Ovary (tissue), 9 donors: ENCODE data around the gene SNX30. TPM values are rescaled to one million over a fixed set of nuclear protein-coding genes. Genes with fewer than 3 reads are reported as not detected.

Experiments
- DNase-seq, 5 donors: peaks; one replicate each; pipeline ENCODE4 v3.0.0-alpha.2; 2019 to 2020
- H3K27ac ChIP-seq, 2 donors: fragments of 200-600 bp; one replicate each; pipeline versions ENCODE4 v1.5.1 to v1.8.0; 2019 to 2022
- H3K27me3 ChIP-seq: fragments of 200-600 bp; one replicate; pipeline ENCODE4 v1.8.0; 2022
- H3K36me3 ChIP-seq: fragments of 200-600 bp; sonication (generic); one replicate; pipeline ENCODE4 v1.5.1; 2019
- H3K4me1 ChIP-seq: one replicate; pipeline ENCODE4 v1.8.1; 2013; ENCODE audit warnings: mild to moderate bottlenecking, moderate library complexity; ENCODE audit not compliant: insufficient read depth
- H3K4me3 ChIP-seq: fragments of 200-600 bp; sonication (generic); one replicate; pipeline ENCODE4 v1.5.1; 2017
- H3K9me3 ChIP-seq, 2 donors: fragments of 200-600 bp in 1 of 2; sonication (generic) in 1 of 2; one replicate each; pipeline versions ENCODE4 v1.5.1 to v1.8.1; 2013 to 2019; ENCODE audit warnings: mild to moderate bottlenecking in 1 of 2, moderate library complexity in 1 of 2
- CTCF ChIP-seq, 3 donors: fragments of 450-650 bp in 2 of 3; fragments of 200-600 bp in 1 of 3; IDR thresholded peaks; one replicate each; pipeline versions ENCODE4 v1.5.1 to v1.8.0; 2016 to 2022; ENCODE audit warnings: antibody characterized with exemption in 3 of 3, mild to moderate bottlenecking in 1 of 3
- EP300 ChIP-seq: sonication (generic); formaldehyde crosslinking; IDR thresholded peaks from one replicate; pipeline ENCODE4 v1.6.1; 2017; ENCODE audit warnings: antibody characterized with exemption
- POLR2A ChIP-seq: fragments of 450-650 bp; IDR thresholded peaks from one replicate; pipeline ENCODE4 v1.6.1; 2017; ENCODE audit warnings: antibody characterized with exemption, mild to moderate bottlenecking, moderate library complexity
- WGBS, 3 donors: extraction: QIAGEN DNeasy Blood & Tissue Kit in 1 of 3; methylation state at CpG; one replicate each; pipeline versions ENCODE4 v1.1.5 to v1.1.7; 2013 to 2017; 5-methylcytosine and 5-hydroxymethylcytosine counted together
- intact Hi-C, 4 donors: fragments of 100-400 bp; cut with DNase I; formaldehyde crosslinking; loops; one replicate each; pipeline versions ENCODE4 v1.11.0 to v1.15.1; 2022 to 2023
- polyA plus RNA-seq, 2 donors: library from polyadenylated mRNA; stranded (reverse); fragments of 200-250 nt in 1 of 2; fragments of 350-450 nt in 1 of 2; fragmentation: Illumina TruSeq in 1 of 2; extraction: RNeasy Lipid Tissue Mini Kit (QIAGEN cat#74804) in 1 of 2; gene quantifications; one replicate each; pipeline ENCODE4 v1.2.3, GENCODE V29; 2013 to 2014
- total RNA-seq, 7 donors: library from RNA; depleted of rRNA in 2 of 7; stranded (reverse); fragments of >200 nt in 2 of 7; fragmentation: NEBNext Ultra II Directional in 3 of 7; extraction: Animal tissue kit (Norgen Biotek cat#: 25700) in 3 of 7; gene quantifications; one replicate each; pipeline versions ENCODE4 v1.1.0 to v1.2.4, GENCODE V29; 2016 to 2023
- donor health status: DM: no; HTN: no; CAD: no; lungs with moderate emphysema.
- donor health status: DM: no; HTN: no; CAD: no.
- donor health status: Bipolar disorder and iron deficiency.
- donor health status: DM: yes; HTN: yes; CAD: no.
- donor health status: DM: no; HTN: no; CAD: no.
- donor health status: DM: yes; HTN: yes; CAD: no.

SNX30 gene
- total and polyA plus RNA-seq, 9 donors: 4.3 to 11.8 (median 8.8) TPM

DNA sequence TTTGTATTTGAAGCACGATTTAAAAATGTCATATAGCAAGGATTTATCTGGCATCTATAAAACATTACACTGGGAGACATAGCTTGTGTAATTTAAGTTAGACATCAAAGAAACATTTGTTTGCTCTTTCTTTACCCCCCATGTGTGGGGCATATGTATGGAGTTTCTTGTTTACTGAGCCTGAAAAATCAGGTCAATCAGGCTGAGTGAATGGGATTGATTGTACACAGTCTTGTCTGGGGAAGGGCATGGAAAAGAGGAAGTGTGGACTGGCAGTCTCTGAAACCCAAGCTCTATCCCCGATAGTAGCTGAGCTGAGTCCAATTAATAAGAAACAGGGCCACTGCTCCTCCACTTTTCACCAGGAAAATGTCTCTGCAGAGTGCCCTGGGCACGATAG lies 90.7 kb downstream of the SNX30 start:
- WGBS, 3 donors: 88 to 92% (median 89%) methylated on average over 3 of the region's 3 CpGs
- no peaks in the 10 kb centered on the region for H3K27me3 ChIP-seq
- DNase-seq: no peak
- no peaks in the 10 kb centered on the region for H3K36me3 ChIP-seq
- no peaks in the 10 kb centered on the region for H3K9me3 ChIP-seq
- TF ChIP-seq EP300: no peak
- intact Hi-C loops: no loop called here
- no peaks in the 10 kb centered on the region for H3K4me1 ChIP-seq
- no peak overlapping the region for H3K27ac ChIP-seq
- H3K4me3 ChIP-seq: no peak overlapping the region

DNA sequence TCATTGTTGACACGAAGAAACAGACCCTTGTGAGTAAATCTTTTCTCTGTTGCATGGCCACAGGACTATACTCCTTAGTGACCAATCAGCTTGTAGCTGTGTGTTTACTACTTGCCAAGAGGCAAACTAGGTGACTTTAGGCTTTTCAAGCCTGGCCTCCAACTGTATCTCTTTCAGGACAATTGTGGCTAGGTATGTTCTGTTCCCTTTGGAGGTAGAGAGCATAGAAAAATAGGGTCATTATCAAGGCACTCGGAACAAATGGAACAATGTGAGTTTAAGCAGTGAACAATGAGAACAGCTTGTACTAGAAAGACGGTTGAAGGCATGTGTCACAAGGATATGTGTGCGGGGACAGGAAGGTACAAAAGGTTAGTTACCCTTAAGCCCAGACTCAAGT lies 92.0 kb downstream of the SNX30 start:
- WGBS, 3 donors: 81 to 96% (median 96%) methylated on average over 4 of the region's 4 CpGs
- no peak overlapping the region for H3K27ac ChIP-seq

GRCh38 chr9:112844771-112845542 lies 94.4 kb downstream of the SNX30 start:
- no peaks in the 10 kb centered on the region for H3K36me3 ChIP-seq
- no peaks in the 10 kb centered on the region for H3K27me3 ChIP-seq
- peak; percentile 50 to 83 (median 73) for DNase-seq
- TF ChIP-seq CTCF (IDR thresholded peaks at IDR 0.05) (peak; percentile 61 to 69 (median 68)), POLR2A (no peak), EP300 (no peak)
- H3K4me3 ChIP-seq: no peak overlapping the region
- no peaks in the 10 kb centered on the region for H3K4me1 ChIP-seq
- H3K27ac ChIP-seq: no peak overlapping the region
- WGBS, 3 donors: 37 to 38% (median 38%) methylated on average over 15 of the region's 15 CpGs
- H3K9me3 ChIP-seq: no peaks in the 10 kb centered on the region
- intact Hi-C loops: no loop called here

More for the DNA sequence above, 92.0 kb downstream of the SNX30 start:
- no peak overlapping the region for H3K4me3 ChIP-seq
- H3K36me3 ChIP-seq: no peaks in the 10 kb centered on the region
- no peak for DNase-seq
- H3K9me3 ChIP-seq: no peaks in the 10 kb centered on the region
- intact Hi-C loops: no loop called here
- no peak for TF ChIP-seq CTCF (IDR thresholded peaks at IDR 0.05)
- TF ChIP-seq EP300: no peak
- no peak for TF ChIP-seq POLR2A
- H3K27me3 ChIP-seq: no peaks in the 10 kb centered on the region
- no peaks in the 10 kb centered on the region for H3K4me1 ChIP-seq

DNA sequence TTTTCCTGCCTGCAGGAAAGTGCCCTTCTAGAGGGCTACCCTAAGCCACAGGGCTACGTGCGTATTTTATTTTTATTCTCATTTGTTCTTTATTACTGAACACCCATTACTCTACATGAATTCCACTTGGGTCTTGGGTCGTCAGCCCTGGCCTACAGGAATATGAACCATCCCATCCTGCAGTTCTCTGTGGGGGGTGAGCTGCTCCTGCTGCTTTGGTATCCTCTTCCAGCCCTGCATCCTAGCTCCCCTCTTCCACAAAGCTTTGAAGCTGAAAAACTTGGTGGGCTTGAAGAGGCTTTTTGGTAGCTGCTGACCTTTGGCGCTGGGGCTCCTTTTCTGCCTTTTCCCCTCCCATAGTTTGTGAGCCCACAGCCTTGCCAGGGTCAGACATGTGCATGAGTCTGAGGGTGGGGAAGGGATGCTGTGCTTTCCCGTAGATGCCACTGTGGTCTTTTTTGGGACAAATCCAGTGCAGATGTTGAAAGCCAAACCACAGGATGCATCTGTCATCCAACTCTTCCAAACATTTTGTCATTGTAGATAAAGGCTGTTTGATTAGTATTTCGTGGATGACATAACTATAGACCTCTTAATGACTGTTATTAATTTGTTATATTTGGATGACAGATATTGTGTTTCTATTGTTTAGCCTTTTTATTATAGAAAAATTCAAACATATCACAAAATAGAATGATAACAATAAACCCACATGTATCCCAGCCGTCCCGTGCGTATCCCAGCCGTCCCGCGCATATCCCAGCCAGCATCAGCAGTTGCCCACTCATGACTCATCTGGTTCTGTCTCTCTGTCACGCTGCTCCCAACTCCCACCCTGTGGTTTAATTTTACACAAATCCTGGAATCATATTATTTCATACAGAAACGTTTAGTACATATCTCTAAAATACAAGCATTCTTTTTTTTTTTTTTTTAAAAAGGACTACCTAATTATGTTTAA lies 96.2 kb downstream of the SNX30 start:
- H3K27ac ChIP-seq: no peak overlapping the region
- TF ChIP-seq CTCF (IDR thresholded peaks at IDR 0.05) (no peak), EP300 (no peak), POLR2A (no peak)
- 27 to 40% (median 30%) methylated on average over 14 of the region's 14 CpGs for WGBS, 3 donors
- no peaks in the 10 kb centered on the region for H3K36me3 ChIP-seq
- no peaks in the 10 kb centered on the region for H3K9me3 ChIP-seq
- no peaks in the 10 kb centered on the region for H3K27me3 ChIP-seq
- intact Hi-C loops: no loop called here
- no peak overlapping the region for H3K4me3 ChIP-seq
- H3K4me1 ChIP-seq: no peaks in the 10 kb centered on the region
- no peak for DNase-seq
